GM12801 (cell line): ENCODE results near the gene PSD.

Experiments
- TF ChIP-seq, protein P1 (sequence below): IDR thresholded peaks from one replicate; pipeline ENCODE4 v1.5.1; 2011; ENCODE audit warnings: control low read depth; ENCODE audit not compliant: insufficient read length; ENCODE audit errors: extremely low read depth

Gene PSD

DNA sequence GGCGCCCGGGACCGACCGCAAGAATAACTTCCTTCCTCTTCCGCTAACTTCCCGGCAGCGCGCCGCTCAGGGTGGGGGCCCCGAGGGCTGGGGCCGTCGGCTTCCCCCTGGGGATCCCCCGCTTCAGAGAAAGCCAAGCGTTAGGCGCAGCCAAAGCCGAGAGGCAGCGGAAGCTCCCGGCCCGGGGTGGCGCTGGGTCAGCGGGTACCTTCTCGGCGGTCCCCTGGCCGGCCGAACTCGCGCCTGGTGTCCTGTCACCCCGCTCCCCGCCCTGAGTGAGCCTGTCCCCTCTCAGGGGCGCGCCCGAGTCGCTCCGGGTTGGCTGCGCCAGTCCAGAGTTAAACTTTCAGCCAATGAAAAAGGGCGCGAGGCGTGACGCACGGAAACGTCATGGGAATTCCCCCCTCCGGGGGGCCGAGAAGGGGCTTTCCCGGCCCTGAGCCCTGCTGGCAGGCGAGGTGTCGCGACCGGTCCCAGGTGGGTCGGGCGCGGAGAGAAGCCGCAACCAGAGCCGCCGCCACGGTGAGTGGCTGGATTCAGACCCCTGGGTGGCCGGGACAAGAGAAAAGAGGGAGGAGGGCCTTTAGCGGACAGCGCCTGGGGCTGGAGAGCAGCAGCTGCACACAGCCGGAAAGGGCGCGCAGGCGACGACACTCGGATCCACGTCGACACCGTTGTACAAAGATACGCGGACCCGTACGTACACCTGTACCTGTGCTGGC is 24.3 kb downstream of the PSD start:
- TF ChIP-seq, protein P1, sequence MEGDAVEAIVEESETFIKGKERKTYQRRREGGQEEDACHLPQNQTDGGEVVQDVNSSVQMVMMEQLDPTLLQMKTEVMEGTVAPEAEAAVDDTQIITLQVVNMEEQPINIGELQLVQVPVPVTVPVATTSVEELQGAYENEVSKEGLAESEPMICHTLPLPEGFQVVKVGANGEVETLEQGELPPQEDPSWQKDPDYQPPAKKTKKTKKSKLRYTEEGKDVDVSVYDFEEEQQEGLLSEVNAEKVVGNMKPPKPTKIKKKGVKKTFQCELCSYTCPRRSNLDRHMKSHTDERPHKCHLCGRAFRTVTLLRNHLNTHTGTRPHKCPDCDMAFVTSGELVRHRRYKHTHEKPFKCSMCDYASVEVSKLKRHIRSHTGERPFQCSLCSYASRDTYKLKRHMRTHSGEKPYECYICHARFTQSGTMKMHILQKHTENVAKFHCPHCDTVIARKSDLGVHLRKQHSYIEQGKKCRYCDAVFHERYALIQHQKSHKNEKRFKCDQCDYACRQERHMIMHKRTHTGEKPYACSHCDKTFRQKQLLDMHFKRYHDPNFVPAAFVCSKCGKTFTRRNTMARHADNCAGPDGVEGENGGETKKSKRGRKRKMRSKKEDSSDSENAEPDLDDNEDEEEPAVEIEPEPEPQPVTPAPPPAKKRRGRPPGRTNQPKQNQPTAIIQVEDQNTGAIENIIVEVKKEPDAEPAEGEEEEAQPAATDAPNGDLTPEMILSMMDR: no peak

DNA sequence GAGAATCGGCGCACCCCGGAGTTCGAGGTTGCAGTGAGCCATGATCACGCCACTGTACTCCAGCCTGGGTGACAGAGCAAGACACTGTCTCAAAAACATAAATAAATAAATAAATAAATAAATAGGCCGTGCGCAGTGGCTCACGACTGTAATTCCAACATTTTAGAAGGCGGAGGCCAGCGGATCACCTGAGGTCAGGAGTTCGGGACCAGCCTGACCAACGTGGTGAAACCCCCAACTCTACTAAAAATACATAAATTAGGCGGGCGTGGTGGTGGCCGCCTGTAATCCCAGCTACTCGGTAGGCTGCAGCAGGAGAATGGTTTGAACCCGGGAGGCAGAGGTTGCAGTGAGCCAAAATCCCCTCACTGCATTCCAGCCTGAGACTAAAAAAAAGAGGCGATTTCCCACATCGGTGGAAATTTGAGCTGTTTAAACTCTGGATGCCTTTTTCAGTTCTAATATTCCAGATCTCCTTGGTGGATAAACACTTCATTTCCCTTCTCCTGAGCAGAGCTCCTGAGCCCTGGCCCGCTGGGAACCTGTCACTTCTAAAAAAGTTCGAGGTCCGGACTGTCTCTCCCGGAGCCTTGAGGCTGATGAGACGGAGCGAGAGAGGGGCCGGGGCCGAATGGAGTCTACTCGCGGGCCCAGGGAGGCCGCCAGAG is 25.0 kb downstream of the PSD start:
- TF ChIP-seq, protein P1: no peak

DNA sequence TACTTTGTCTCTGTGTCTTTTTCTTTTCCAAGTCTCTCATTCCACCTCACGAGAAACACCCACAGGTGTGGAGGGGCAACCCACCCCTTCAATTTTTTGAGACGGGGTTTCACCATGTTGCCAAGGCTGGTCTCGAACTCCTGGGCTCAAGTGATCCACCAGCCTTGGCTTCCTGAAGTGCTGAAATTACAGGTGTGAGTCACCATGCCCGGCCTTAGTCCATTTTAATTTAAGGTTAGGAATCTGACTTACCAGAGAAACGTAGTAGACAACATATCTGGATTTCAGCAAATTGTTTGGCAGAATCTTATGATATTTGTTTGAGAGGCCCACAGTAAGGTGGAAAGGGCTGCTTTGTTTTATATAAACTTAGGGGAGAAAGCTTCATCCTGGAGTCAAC is 26.3 kb downstream of the PSD start:
- TF ChIP-seq, protein P1: no peak

DNA sequence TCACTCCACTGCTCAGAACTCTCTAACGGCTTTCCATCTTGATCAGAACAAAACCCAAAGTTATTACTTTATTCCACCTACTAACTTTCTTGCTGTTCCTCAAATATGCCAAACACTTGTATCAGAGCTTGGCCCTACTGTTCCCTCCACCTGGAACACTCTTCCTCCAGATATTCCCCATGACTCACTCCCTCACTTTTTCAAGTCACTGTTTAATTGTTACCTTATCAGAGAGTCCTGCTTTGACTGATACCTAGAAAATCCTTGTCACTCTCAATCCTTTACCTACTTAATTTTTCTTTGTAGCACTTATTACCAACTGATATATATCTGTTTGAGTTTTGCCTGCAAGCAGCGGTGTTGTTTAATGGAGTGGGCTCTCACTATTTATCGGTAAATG is 28.7 kb downstream of the PSD start:
- TF ChIP-seq, protein P1: no peak

DNA sequence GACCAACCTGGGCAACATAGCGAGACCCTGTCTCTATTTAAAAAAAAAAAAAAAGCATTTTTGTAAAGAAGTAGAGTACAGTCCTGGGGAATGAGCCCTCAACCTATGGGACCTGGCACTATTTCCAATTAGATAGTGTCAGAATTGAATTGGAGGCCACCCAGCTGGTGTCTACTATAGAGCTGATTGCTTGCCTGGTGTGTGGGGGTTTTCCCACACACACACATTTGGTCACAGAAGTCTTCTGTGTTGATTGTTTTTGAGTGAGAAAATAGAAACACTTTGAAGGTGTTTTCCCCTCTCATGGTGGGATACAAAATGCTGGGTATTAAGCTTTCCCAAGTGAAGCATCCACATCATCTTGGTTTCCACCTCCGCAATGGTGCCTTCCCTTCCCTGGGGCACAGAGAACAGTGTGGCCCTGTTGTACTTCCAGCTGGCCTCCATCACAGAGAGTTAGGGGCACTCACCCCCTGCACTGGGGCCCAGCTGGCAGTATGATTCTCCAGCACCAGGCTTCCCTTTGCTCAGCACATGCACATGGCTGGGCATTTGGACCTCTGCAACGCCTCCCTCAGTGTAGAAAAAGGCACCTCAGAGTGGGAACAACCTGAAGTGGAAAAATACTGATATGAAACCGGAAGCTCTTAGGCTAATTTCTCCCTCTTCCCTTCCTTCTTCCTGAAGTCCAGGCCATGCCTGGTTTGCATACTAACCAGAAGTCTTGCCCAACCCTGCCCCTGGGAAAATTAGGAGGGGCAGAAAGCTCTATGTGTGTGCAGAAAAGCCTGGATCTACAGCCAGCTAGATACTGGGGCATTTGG is 33.8 kb downstream of the PSD start:
- TF ChIP-seq, protein P1: no peak

DNA sequence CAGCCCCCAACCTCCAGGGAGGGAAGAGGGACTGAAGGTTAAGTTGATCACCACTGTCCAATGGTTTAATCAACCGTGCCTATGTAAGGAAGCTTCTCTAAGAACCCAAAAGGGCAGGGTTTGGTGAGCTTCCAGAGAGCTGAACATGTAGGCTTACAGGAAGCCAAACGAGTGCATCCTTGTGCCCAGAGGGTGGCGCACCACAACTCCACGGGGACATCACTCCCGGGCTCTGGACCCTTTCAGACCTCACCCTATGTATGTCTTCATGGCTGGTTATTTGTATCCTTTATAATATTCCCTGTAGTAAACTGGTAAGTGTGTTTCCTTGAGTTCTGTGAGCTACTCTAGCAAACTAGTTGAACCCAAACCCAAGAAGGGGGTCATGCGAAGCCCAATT is 34.5 kb downstream of the PSD start:
- TF ChIP-seq, protein P1: no peak

DNA sequence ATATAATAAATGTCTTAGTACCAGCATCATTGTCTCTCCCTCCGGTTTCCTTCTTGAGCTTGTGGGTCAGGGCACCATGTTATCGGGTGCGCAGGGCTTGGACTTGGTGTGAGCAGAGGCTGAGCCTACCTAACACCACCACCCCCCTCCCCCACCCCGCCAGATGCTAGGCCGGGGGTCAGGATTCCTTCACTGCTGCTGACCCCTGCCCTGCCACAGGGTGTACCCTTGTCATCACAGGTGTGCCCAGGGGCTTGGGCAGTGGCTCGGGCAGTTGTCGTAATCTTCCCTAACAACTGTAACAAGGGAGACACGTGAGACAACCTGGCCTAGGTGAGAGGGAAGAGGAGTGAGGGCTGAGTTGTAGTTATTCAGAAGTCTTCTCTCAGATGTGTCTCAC is 35.7 kb downstream of the PSD start:
- TF ChIP-seq, protein P1: no peak
